Spleen (tissue), 11 donors: Measurements from ENCODE around the gene TMEM88. TPM values are rescaled to one million over a fixed set of nuclear protein-coding genes. Genes with fewer than 3 reads are reported as not detected.
A peak's percentile ranks its signal among the peaks of the same experiment; 100 is the strongest.

Experiments
- DNase-seq: peaks from one replicate; pipeline ENCODE4 v3.0.0-alpha.2; 2020
- H3K27ac ChIP-seq, 8 donors: fragments of 200-600 bp; sonication (generic) in 7 of 8; 1 replicate in 4 of 8; 2 replicates in 4 of 8; pipeline versions ENCODE4 v1.5.0 to v1.8.0; 2016 to 2021; ENCODE audit warnings: inconsistent platforms in 4 of 8, mild to moderate bottlenecking in 4 of 8, moderate library complexity in 1 of 8
- H3K27me3 ChIP-seq, 7 donors: fragments of 200-600 bp; sonication (generic) in 6 of 7; replicated peaks in 1 of 7; 1 replicate in 4 of 7; 2 replicates in 3 of 7; pipeline versions ENCODE4 v1.5.0 to v1.8.0; 2016 to 2021; ENCODE audit warnings: inconsistent platforms in 3 of 7, mild to moderate bottlenecking in 1 of 7
- H3K36me3 ChIP-seq, 6 donors: fragments of 200-600 bp; sonication (generic) in 5 of 6; 1 replicate in 4 of 6; 2 replicates in 2 of 6; pipeline versions ENCODE4 v1.5.0 to v1.8.0; 2016 to 2021; ENCODE audit warnings: inconsistent platforms in 2 of 6
- H3K4me1 ChIP-seq, 6 donors: fragments of 200-600 bp; sonication (generic) in 5 of 6; 1 replicate in 3 of 6; 2 replicates in 3 of 6; pipeline versions ENCODE4 v1.5.0 to v1.8.0; 2016 to 2021; ENCODE audit warnings: inconsistent platforms in 3 of 6
- H3K4me3 ChIP-seq, 8 donors: fragments of 200-600 bp; sonication (generic) in 7 of 8; 1 replicate in 4 of 8; 2 replicates in 4 of 8; pipeline versions ENCODE4 v1.5.0 to v1.8.0; 2016 to 2021; ENCODE audit warnings: inconsistent platforms in 4 of 8, mild to moderate bottlenecking in 4 of 8, moderate library complexity in 2 of 8
- H3K9me3 ChIP-seq, 8 donors: fragments of 200-600 bp; sonication (generic) in 7 of 8; 1 replicate in 4 of 8; 2 replicates in 4 of 8; pipeline versions ENCODE4 v1.5.0 to v1.8.0; 2016 to 2021; ENCODE audit warnings: inconsistent platforms in 4 of 8
- CTCF ChIP-seq, 11 experiments: fragments of 200-600 bp in 7 of 11; fragments of 450-650 bp in 4 of 11; sonication (generic) in 4 of 11; IDR thresholded peaks in 8 of 11; conservative IDR thresholded peaks in 3 of 11; 1 replicate in 7 of 11; 2 replicates in 4 of 11; pipeline versions ENCODE4 v1.4.0 to v1.8.0; 2016 to 2021; ENCODE audit warnings: antibody characterized with exemption in 11 of 11, inconsistent platforms in 4 of 11, mild to moderate bottlenecking in 1 of 11
- POLR2A ChIP-seq, 3 donors: fragments of 450-650 bp; IDR thresholded peaks; one replicate each; pipeline ENCODE4 v1.5.1; 2017; ENCODE audit warnings: antibody characterized with exemption in 3 of 3, mild to moderate bottlenecking in 1 of 3
- POLR2AphosphoS5 ChIP-seq, 3 donors: sonication (generic); formaldehyde crosslinking; IDR thresholded peaks; one replicate each; pipeline ENCODE4 v1.5.1; 2017; ENCODE audit warnings: antibody characterized with exemption in 3 of 3
- WGBS, 5 donors: extraction: QIAGEN DNeasy Blood & Tissue Kit in 3 of 5; methylation state at CpG; one replicate each; pipeline versions ENCODE4 v1.1.5 to v1.1.7; 2013 to 2018; 5-methylcytosine and 5-hydroxymethylcytosine counted together
- intact Hi-C: fragments of 100-400 bp; cut with DNase I; formaldehyde crosslinking; loops from one replicate; pipeline ENCODE4 v1.15.0; 2023; ENCODE audit warnings: low total_unique reads
- polyA plus RNA-seq, 3 donors: library from polyadenylated mRNA; stranded (reverse); fragments of 200-250 nt; gene quantifications; one replicate each; pipeline ENCODE4 v1.2.1, GENCODE V29; 2013
- total RNA-seq, 7 donors: library from RNA; depleted of rRNA in 3 of 7; stranded (reverse); fragments of >200 nt in 3 of 7; fragmentation: NEBNext Ultra II Directional in 4 of 7; extraction: Animal tissue kit (Norgen Biotek cat#: 25700) in 4 of 7; gene quantifications; one replicate each; pipeline versions ENCODE4 v1.1.0 to v1.2.1, GENCODE V29; 2016 to 2021
- donor health status: healthy with polysubstance abuse.
- donor health status: DM: no; HTN: no; CAD: no; lungs with moderate emphysema.
- donor health status: DM: no; HTN: no; CAD: no.
- donor health status: Bipolar disorder and iron deficiency.
- donor health status: healthy.
- donor health status: DM: no; HTN: no; CAD: no.
- donor health status: DM: yes; HTN: yes; CAD: no.

Gene TMEM88
- total and polyA plus RNA-seq, 10 donors = 5.2 to 31.8 (median 14.5) TPM

- 91 to 97% (median 95%) methylated on average over 7 of the region's 7 CpGs for WGBS, 5 donors
- no peak for DNase-seq
- Histone ChIP-seq H3K9me3 (no peaks in the 10 kb centered on the region), H3K27me3 (no peaks in the 10 kb centered on the region), H3K36me3 (peaks cover 0 to 58% (median 16%) of the 10 kb centered on the region in 6 donors), H3K27ac (no peak overlapping the region), H3K4me1 (peaks cover 0 to 78% (median 52%) of the 10 kb centered on the region in 6 donors), H3K4me3 (no peak overlapping the region)
- intact Hi-C loops = no loop called here
- TF ChIP-seq CTCF (IDR thresholded peaks at IDR 0.05 in 8 of 11, conservative IDR thresholded peaks at IDR 0.05 in 3 of 11) = no peak
- TF ChIP-seq POLR2A (IDR thresholded peaks at IDR 0.05) = no peak
- TF ChIP-seq POLR2AphosphoS5 (IDR thresholded peaks at IDR 0.05) = no peak
These were observed 23.4 kb downstream of the TMEM88 start for GRCh38 chr17:7878234-7878633.

GRCh38 chr17:7880076-7880868 lies 25.4 kb downstream of the TMEM88 start:
- 77 to 89% (median 82%) methylated on average over 3 of the region's 3 CpGs for WGBS, 5 donors
- DNase-seq = no peak
- TF ChIP-seq POLR2AphosphoS5 (IDR thresholded peaks at IDR 0.05) (no peak), CTCF (IDR thresholded peaks at IDR 0.05 in 8 of 11, conservative IDR thresholded peaks at IDR 0.05 in 3 of 11) (no peak), POLR2A (IDR thresholded peaks at IDR 0.05) (no peak)
- Histone ChIP-seq H3K4me3 (no peak overlapping the region), H3K36me3 (peaks cover 0 to 49% (median 15%) of the 10 kb centered on the region in 6 donors), H3K27ac (peak overlapping the region in 4 of 8 donors; percentile 3 to 61 (median 44)), H3K9me3 (no peaks in the 10 kb centered on the region), H3K27me3 (no peaks in the 10 kb centered on the region), H3K4me1 (peaks cover 0 to 75% (median 55%) of the 10 kb centered on the region in 6 donors)
- intact Hi-C loops = no loop called here

- peaks cover 0 to 45% (median 13%) of the 10 kb centered on the region in 6 donors for H3K36me3 ChIP-seq
- DNase-seq = no peak
- TF ChIP-seq POLR2A (IDR thresholded peaks at IDR 0.05) (no peak), CTCF (IDR thresholded peaks at IDR 0.05 in 8 of 11, conservative IDR thresholded peaks at IDR 0.05 in 3 of 11) (no peak), POLR2AphosphoS5 (IDR thresholded peaks at IDR 0.05) (no peak)
- H3K27me3 ChIP-seq = no peaks in the 10 kb centered on the region
- intact Hi-C loops = no loop called here
- 39 to 55% (median 49%) methylated on average over 7 of the region's 7 CpGs for WGBS, 5 donors
- peak overlapping the region in 4 of 8 donors; percentile 34 to 61 (median 44) for H3K27ac ChIP-seq
- no peak overlapping the region for H3K4me3 ChIP-seq
- peaks cover 7 to 73% (median 59%) of the 10 kb centered on the region in 6 donors for H3K4me1 ChIP-seq
- no peaks in the 10 kb centered on the region for H3K9me3 ChIP-seq
These were observed 26.6 kb downstream of the TMEM88 start for GRCh38 chr17:7881276-7882054.

- Histone ChIP-seq H3K27me3 (no peaks in the 10 kb centered on the region), H3K4me3 (no peak overlapping the region), H3K27ac (peak overlapping the region in 4 of 8 donors; percentile 34 to 61 (median 44)), H3K9me3 (no peaks in the 10 kb centered on the region), H3K36me3 (peaks cover 0 to 45% (median 13%) of the 10 kb centered on the region in 6 donors), H3K4me1 (peaks cover 13 to 74% (median 64%) of the 10 kb centered on the region in 6 donors)
- TF ChIP-seq POLR2A (IDR thresholded peaks at IDR 0.05) = no peak
- TF ChIP-seq CTCF (IDR thresholded peaks at IDR 0.05 in 8 of 11, conservative IDR thresholded peaks at IDR 0.05 in 3 of 11) = no peak
- TF ChIP-seq POLR2AphosphoS5 (IDR thresholded peaks at IDR 0.05) = no peak
- no peak for DNase-seq
- 63 to 79% (median 72%) methylated on average over 7 of the region's 7 CpGs for WGBS, 5 donors
- intact Hi-C loops = no loop called here
These were observed 27.2 kb downstream of the TMEM88 start for GRCh38 chr17:7882068-7882467.
